ENCODE data around the gene SMIM8. TPM values are rescaled to one million over a fixed set of nuclear protein-coding genes. Genes with fewer than 3 reads are reported as not detected.

SMIM8 gene
- total RNA-seq, 1 experiment from 2014 or later: 6.6 TPM

DNA sequence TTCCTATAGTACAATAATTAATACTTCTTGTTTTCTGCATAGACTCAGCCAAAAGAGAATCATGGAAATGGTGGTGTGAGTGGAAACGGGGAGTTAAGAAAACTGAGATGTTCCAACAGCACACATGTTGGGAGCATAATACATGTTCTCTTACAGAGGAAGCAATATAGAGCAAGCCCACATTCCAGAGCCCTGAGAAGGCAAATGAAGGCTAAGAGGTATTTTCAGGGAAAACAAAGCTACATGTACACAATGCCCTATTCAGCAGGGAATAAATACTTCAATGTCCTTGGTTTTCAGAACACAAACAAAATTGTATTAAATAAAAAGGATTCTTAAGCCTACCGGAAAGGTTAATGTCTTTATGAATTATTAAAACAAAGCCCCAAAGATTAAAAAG lies 35.1 kb upstream of the SMIM8 start:
- Mint-ChIP-seq H3K9me3 (no peaks in the 10 kb centered on the region), H3K27me3 (ENCODE audit: low read depth) (no peaks in the 10 kb centered on the region), H3K27ac (no peak overlapping the region), H3K36me3 (ENCODE audit: insufficient read depth in 1 of 3, low read depth in 3 of 3) (no peaks in the 10 kb centered on the region), H3K4me1 (peaks cover 0 to 6% of the 10 kb centered on the region in 2 experiments; a peak in 2 of 4 replicates), H3K4me3 (no peak overlapping the region)
- Histone ChIP-seq H4K8ac (replicated peaks; ENCODE audit: insufficient read length, low read depth, low read length) (no peak overlapping the region), H2BK12ac (ENCODE audit: insufficient read length, low read depth, low read length) (no peak overlapping the region), H2BK120ac (ENCODE audit: low read depth, low read length, poor library complexity, severe bottlenecking) (no peak overlapping the region), H3K18ac (ENCODE audit: insufficient read length, low read depth, low read length) (no peak overlapping the region), H4K91ac (ENCODE audit: insufficient read length, low read depth, low read length) (no peak overlapping the region), H3K4me2 (ENCODE audit: insufficient read depth, insufficient read length, low read length) (no peak overlapping the region), H2AK5ac (ENCODE audit: insufficient read length, low read length) (no peak overlapping the region), H3K4ac (ENCODE audit: low read depth, low read length) (no peak overlapping the region), H3K14ac (ENCODE audit: insufficient read depth, low read length) (no peak overlapping the region), H3K9me3 (ENCODE audit: control insufficient read depth, low read depth, low read length) (no peaks in the 10 kb centered on the region), H4K5ac (ENCODE audit: insufficient read length, low read depth, low read length) (no peak overlapping the region), H3K56ac (ENCODE audit: insufficient read length, low read depth, low read length) (no peak overlapping the region), H3K79me2 (ENCODE audit: insufficient read depth, low read length) (no peaks in the 10 kb centered on the region), H2BK20ac (ENCODE audit: low read depth, low read length, poor library complexity, severe bottlenecking) (no peak overlapping the region), H2AFZ (ENCODE audit: low read length) (no peak overlapping the region), H4K20me1 (ENCODE audit: control insufficient read depth, insufficient read depth, insufficient read length) (no peaks in the 10 kb centered on the region), H3K23ac (ENCODE audit: insufficient read length, low read depth, low read length) (no peak overlapping the region), H2BK15ac (ENCODE audit: low read depth, low read length) (no peak overlapping the region), H3K9ac (ENCODE audit: extremely low read depth, insufficient read length, low read length) (no peak overlapping the region), H3K27ac (ENCODE audit: insufficient read length, low read depth, low read length) (no peak overlapping the region), H3K4me1 (ENCODE audit: insufficient read depth, low read length) (no peaks in the 10 kb centered on the region), H3T11ph (ENCODE audit: low read length) (no peak overlapping the region), H3K79me1 (ENCODE audit: insufficient read depth, low read depth, low read length, poor library complexity, severe bottlenecking) (no peaks in the 10 kb centered on the region), H3K27me3 (ENCODE audit: insufficient read depth, low read length) (no peaks in the 10 kb centered on the region), H2BK5ac (ENCODE audit: insufficient read length, low read length) (no peak overlapping the region), H3K23me2 (ENCODE audit: insufficient read length, low read depth, low read length, poor library complexity, severe bottlenecking) (no peaks in the 10 kb centered on the region)
- TF ChIP-seq, protein P1, sequence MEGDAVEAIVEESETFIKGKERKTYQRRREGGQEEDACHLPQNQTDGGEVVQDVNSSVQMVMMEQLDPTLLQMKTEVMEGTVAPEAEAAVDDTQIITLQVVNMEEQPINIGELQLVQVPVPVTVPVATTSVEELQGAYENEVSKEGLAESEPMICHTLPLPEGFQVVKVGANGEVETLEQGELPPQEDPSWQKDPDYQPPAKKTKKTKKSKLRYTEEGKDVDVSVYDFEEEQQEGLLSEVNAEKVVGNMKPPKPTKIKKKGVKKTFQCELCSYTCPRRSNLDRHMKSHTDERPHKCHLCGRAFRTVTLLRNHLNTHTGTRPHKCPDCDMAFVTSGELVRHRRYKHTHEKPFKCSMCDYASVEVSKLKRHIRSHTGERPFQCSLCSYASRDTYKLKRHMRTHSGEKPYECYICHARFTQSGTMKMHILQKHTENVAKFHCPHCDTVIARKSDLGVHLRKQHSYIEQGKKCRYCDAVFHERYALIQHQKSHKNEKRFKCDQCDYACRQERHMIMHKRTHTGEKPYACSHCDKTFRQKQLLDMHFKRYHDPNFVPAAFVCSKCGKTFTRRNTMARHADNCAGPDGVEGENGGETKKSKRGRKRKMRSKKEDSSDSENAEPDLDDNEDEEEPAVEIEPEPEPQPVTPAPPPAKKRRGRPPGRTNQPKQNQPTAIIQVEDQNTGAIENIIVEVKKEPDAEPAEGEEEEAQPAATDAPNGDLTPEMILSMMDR (conservative IDR thresholded peaks at IDR 0.05): no peak
- whole genome bisulfite sequencing (ENCODE audit: extremely low coverage, insufficient read length, low lambda C conversion rate): no CpG with 5 or more reads among the region's 2 CpGs
- no peak for DNase-seq

Data from H9 (cell line).